ENCODE data around the gene HES1. TPM values are rescaled to one million over a fixed set of nuclear protein-coding genes. Genes with fewer than 3 reads are reported as not detected.

The HES1 gene
- total RNA-seq, 6 experiments from 2014 or later = 12.9 to 40.3 (median 23.4) TPM

GRCh38 chr3:194095902-194096301 is 40.0 kb upstream of the HES1 start:
- ATAC-seq (no peak), DNase-seq (no peak)
- Histone ChIP-seq H3K4me3 (no peak overlapping the region), H3K27me3 (no peaks in the 10 kb centered on the region), H3K27ac (no peak overlapping the region), H3K4me1 (peaks cover 0 to 42% (median 18%) of the 10 kb centered on the region in 4 donors), H3K9me3 (no peaks in the 10 kb centered on the region), H3K36me3 (no peaks in the 10 kb centered on the region)
- TF ChIP-seq POLR2A (IDR thresholded peaks at IDR 0.05) = no peak
- TF ChIP-seq CTCF (IDR thresholded peaks at IDR 0.05) = no peak
- intact Hi-C loops (cut with DNase I) = no loop called here
- 87% methylated on average over 7 of the region's 10 CpGs for WGBS (ENCODE audit: insufficient coverage, low coverage, low lambda C conversion rate, missing lambda C conversion rate)

- H3K36me3 ChIP-seq = no peaks in the 10 kb centered on the region
- peak overlapping the region; percentile 37 to 86 (median 54) for H3K27ac ChIP-seq
- 22% methylated on average over 13 of the region's 14 CpGs for WGBS (ENCODE audit: insufficient coverage, low coverage, low lambda C conversion rate, missing lambda C conversion rate)
- no peaks in the 10 kb centered on the region for H3K9me3 ChIP-seq
- H3K4me1 ChIP-seq = peaks cover 0 to 53% (median 23%) of the 10 kb centered on the region in 4 donors
- intact Hi-C loops (cut with DNase I) = no loop called here
- TF ChIP-seq POLR2A (IDR thresholded peaks at IDR 0.05) (no peak), CTCF (IDR thresholded peaks at IDR 0.05) (no peak)
- H3K4me3 ChIP-seq = peak overlapping the region in 2 of 3 donors; percentile 12 to 14
- ATAC-seq (peak; percentile 45 to 57 (median 48)), DNase-seq (peak; percentile 44 to 79 (median 76))
- H3K27me3 ChIP-seq = no peaks in the 10 kb centered on the region
Measured at GRCh38 chr3:194097141-194097882, 38.6 kb upstream of the HES1 start.

GRCh38 chr3:194098081-194098842 is 37.7 kb upstream of the HES1 start:
- Histone ChIP-seq H3K27ac (peak overlapping the region in 2 of 3 donors; percentile 37 to 86), H3K36me3 (no peaks in the 10 kb centered on the region), H3K9me3 (no peaks in the 10 kb centered on the region), H3K27me3 (no peaks in the 10 kb centered on the region), H3K4me3 (no peak overlapping the region), H3K4me1 (peaks cover 0 to 61% (median 30%) of the 10 kb centered on the region in 4 donors)
- intact Hi-C loops (cut with DNase I) = no loop called here
- DNase-seq = no peak
- 72% methylated on average over 7 of the region's 10 CpGs for WGBS (ENCODE audit: insufficient coverage, low coverage, low lambda C conversion rate, missing lambda C conversion rate)
- no peak for TF ChIP-seq CTCF (IDR thresholded peaks at IDR 0.05)
- no peak for TF ChIP-seq POLR2A (IDR thresholded peaks at IDR 0.05)
- no peak for ATAC-seq

- WGBS (ENCODE audit: insufficient coverage, low coverage, low lambda C conversion rate, missing lambda C conversion rate) = 89% methylated on average over 3 of the region's 4 CpGs
- no peak overlapping the region for H3K4me3 ChIP-seq
- TF ChIP-seq CTCF (IDR thresholded peaks at IDR 0.05) (no peak), POLR2A (IDR thresholded peaks at IDR 0.05) (no peak)
- ATAC-seq (no peak), DNase-seq (no peak)
- H3K36me3 ChIP-seq = no peaks in the 10 kb centered on the region
- intact Hi-C loops (cut with DNase I) = no loop called here
- H3K27me3 ChIP-seq = no peaks in the 10 kb centered on the region
- peaks cover 0 to 66% (median 31%) of the 10 kb centered on the region in 4 donors for H3K4me1 ChIP-seq
- H3K9me3 ChIP-seq = no peaks in the 10 kb centered on the region
- H3K27ac ChIP-seq = peak overlapping the region in 1 of 3 donors; percentile 86
Measured at GRCh38 chr3:194098843-194099183, 37.1 kb upstream of the HES1 start.

All from right lobe of liver (tissue), 6 donors.